Transverse colon (tissue), 4 donors: Measurements from ENCODE around the gene CD9.

Experiments used
- EP300 ChIP-seq: sonication (generic); formaldehyde crosslinking; IDR thresholded peaks from one replicate; pipeline ENCODE4 v1.6.1; 2017; ENCODE audit warnings: antibody characterized with exemption, low read depth
- POLR2A ChIP-seq: fragments of 450-650 bp; IDR thresholded peaks from one replicate; pipeline ENCODE4 v1.6.1; 2016; ENCODE audit warnings: antibody characterized with exemption, mild to moderate bottlenecking, moderate library complexity
- POLR2AphosphoS5 ChIP-seq, 3 donors: sonication (generic); formaldehyde crosslinking; IDR thresholded peaks; one replicate each; pipeline ENCODE4 v1.6.1; 2016; ENCODE audit warnings: antibody characterized with exemption in 3 of 3
- TF ChIP-seq, protein P1 (sequence below), 5 experiments: fragments of 200-600 bp in 3 of 5; fragments of 450-650 bp in 2 of 5; sonication (generic) in 3 of 5; IDR thresholded peaks; 1 replicate in 2 of 5; 2 replicates in 3 of 5; pipeline ENCODE4 v1.5.1; 2016 to 2017; ENCODE audit warnings: antibody characterized with exemption in 5 of 5, inconsistent platforms in 3 of 5, mild to moderate bottlenecking in 2 of 5, moderate library complexity in 1 of 5

DNA sequence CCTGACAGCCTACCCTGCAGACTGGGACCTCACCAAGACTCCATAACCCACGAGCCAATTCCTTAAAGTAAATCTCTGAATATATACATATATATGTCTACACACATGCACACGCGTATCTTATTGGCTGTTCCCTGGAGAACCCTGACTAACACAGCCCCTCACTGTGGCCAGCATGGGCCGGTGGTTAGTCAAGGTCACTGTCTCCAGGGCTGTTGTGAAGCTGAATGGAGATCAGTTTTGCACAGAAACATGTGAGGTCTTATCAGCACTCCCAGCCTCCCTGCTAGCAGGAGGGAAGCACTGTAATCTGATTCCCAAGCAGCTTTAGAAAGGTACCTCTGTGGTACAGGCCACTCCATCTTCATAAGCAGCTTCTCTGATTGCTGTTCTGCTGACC is 63.7 kb downstream of the CD9 start:
- TF ChIP-seq POLR2A: no peak
- TF ChIP-seq, protein P1, sequence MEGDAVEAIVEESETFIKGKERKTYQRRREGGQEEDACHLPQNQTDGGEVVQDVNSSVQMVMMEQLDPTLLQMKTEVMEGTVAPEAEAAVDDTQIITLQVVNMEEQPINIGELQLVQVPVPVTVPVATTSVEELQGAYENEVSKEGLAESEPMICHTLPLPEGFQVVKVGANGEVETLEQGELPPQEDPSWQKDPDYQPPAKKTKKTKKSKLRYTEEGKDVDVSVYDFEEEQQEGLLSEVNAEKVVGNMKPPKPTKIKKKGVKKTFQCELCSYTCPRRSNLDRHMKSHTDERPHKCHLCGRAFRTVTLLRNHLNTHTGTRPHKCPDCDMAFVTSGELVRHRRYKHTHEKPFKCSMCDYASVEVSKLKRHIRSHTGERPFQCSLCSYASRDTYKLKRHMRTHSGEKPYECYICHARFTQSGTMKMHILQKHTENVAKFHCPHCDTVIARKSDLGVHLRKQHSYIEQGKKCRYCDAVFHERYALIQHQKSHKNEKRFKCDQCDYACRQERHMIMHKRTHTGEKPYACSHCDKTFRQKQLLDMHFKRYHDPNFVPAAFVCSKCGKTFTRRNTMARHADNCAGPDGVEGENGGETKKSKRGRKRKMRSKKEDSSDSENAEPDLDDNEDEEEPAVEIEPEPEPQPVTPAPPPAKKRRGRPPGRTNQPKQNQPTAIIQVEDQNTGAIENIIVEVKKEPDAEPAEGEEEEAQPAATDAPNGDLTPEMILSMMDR (IDR thresholded peaks at IDR 0.05): no peak
- TF ChIP-seq POLR2AphosphoS5 (IDR thresholded peaks at IDR 0.05): no peak
- TF ChIP-seq EP300: no peak
